Prostate gland (tissue), 2 donors: ENCODE measurements around the gene PALM2AKAP2.

ENCODE experiments used
- POLR2AphosphoS5 ChIP-seq: sonication (generic); formaldehyde crosslinking; IDR thresholded peaks from one replicate; pipeline ENCODE4 v1.6.1; 2017; ENCODE audit warnings: antibody characterized with exemption
- TF ChIP-seq, protein P1 (sequence below), 4 experiments: fragments of 200-600 bp in 2 of 4; fragments of 450-650 bp in 2 of 4; sonication (generic) in 2 of 4; IDR thresholded peaks; 1 replicate in 3 of 4; 2 replicates in 1 of 4; pipeline ENCODE4 v1.5.1; 2016 to 2019; ENCODE audit warnings: antibody characterized with exemption in 4 of 4, mild to moderate bottlenecking in 2 of 4, moderate library complexity in 2 of 4

- TF ChIP-seq POLR2AphosphoS5, result peak; percentile 12
- TF ChIP-seq, protein P1, sequence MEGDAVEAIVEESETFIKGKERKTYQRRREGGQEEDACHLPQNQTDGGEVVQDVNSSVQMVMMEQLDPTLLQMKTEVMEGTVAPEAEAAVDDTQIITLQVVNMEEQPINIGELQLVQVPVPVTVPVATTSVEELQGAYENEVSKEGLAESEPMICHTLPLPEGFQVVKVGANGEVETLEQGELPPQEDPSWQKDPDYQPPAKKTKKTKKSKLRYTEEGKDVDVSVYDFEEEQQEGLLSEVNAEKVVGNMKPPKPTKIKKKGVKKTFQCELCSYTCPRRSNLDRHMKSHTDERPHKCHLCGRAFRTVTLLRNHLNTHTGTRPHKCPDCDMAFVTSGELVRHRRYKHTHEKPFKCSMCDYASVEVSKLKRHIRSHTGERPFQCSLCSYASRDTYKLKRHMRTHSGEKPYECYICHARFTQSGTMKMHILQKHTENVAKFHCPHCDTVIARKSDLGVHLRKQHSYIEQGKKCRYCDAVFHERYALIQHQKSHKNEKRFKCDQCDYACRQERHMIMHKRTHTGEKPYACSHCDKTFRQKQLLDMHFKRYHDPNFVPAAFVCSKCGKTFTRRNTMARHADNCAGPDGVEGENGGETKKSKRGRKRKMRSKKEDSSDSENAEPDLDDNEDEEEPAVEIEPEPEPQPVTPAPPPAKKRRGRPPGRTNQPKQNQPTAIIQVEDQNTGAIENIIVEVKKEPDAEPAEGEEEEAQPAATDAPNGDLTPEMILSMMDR (IDR thresholded peaks at IDR 0.05), result no peak
Observed at GRCh38 chr9:109771087-109771486, 8.9 kb upstream of the PALM2AKAP2 start.
